Colonic mucosa (tissue), 4 donors: Measurements from ENCODE around the gene STK32C. TPM values are rescaled to one million over a fixed set of nuclear protein-coding genes. Genes with fewer than 3 reads are reported as not detected.

Source experiments
- DNase-seq: peaks from one replicate; pipeline ENCODE4 v3.0.0-alpha.2; 2020
- H3K27ac ChIP-seq: fragments of 200-600 bp; one replicate; pipeline ENCODE4 v1.8.0; 2021
- H3K27me3 ChIP-seq: fragments of 200-600 bp; one replicate; pipeline ENCODE4 v1.8.0; 2021
- H3K36me3 ChIP-seq: fragments of 200-600 bp; one replicate; pipeline ENCODE4 v1.8.0; 2021
- H3K4me1 ChIP-seq: fragments of 200-600 bp; one replicate; pipeline ENCODE4 v1.8.0; 2021; ENCODE audit warnings: mild to moderate bottlenecking
- H3K4me3 ChIP-seq: fragments of 200-600 bp; one replicate; pipeline ENCODE4 v1.8.0; 2021
- H3K9ac ChIP-seq, 2 donors: one replicate each; pipeline ENCODE4 v1.7.0; 2013; ENCODE audit warnings: control low read depth in 2 of 2, low read depth in 2 of 2, low read length in 2 of 2
- H3K9me3 ChIP-seq: fragments of 200-600 bp; one replicate; pipeline ENCODE4 v1.8.0; 2021
- CTCF ChIP-seq: fragments of 200-600 bp; IDR thresholded peaks from one replicate; pipeline ENCODE4 v1.8.0; 2022; ENCODE audit warnings: antibody characterized with exemption, mild to moderate bottlenecking
- intact Hi-C: fragments of 100-400 bp; cut with DNase I; formaldehyde crosslinking; loops from one replicate; pipeline ENCODE4 v1.14.1; 2022
- total RNA-seq, 2 donors: library from RNA; stranded (reverse); fragmentation: NEBNext Ultra II Directional in 1 of 2; extraction: Animal tissue kit (Norgen Biotek cat#: 25700) in 1 of 2; gene quantifications; one replicate each; pipeline ENCODE4 v1.2.1, GENCODE V29; 2021
- donor health status: healthy.
- donor health status: DM: no; HTN: no; CAD: no.
- donor health status: DM: no; HTN: no; CAD: no.

The STK32C gene
- total RNA-seq, 2 donors from 2014 or later = 9.2 to 14.5 TPM

GRCh38 chr10:132328106-132328505, 20.4 kb upstream of the STK32C start:
- Histone ChIP-seq H3K27ac (no peak overlapping the region), H3K27me3 (no peaks in the 10 kb centered on the region), H3K9ac (no peak overlapping the region), H3K4me1 (peaks cover 4% of the 10 kb centered on the region), H3K4me3 (no peak overlapping the region), H3K9me3 (no peaks in the 10 kb centered on the region), H3K36me3 (no peaks in the 10 kb centered on the region)
- DNase-seq = no peak
- intact Hi-C loops = no loop called here
- TF ChIP-seq CTCF = no peak

GRCh38 chr10:132326925-132327324, 19.2 kb upstream of the STK32C start:
- no peak overlapping the region for H3K9ac ChIP-seq
- peaks cover 4% of the 10 kb centered on the region for H3K4me1 ChIP-seq
- no peak for TF ChIP-seq CTCF
- no peak overlapping the region for H3K27ac ChIP-seq
- no peaks in the 10 kb centered on the region for H3K9me3 ChIP-seq
- no peaks in the 10 kb centered on the region for H3K36me3 ChIP-seq
- no peaks in the 10 kb centered on the region for H3K27me3 ChIP-seq
- DNase-seq = no peak
- intact Hi-C loops = no loop called here
- H3K4me3 ChIP-seq = no peak overlapping the region

GRCh38 chr10:132326344-132326889, 18.7 kb upstream of the STK32C start:
- intact Hi-C loops = no loop called here
- no peaks in the 10 kb centered on the region for H3K9me3 ChIP-seq
- H3K9ac ChIP-seq = no peak overlapping the region
- TF ChIP-seq CTCF = no peak
- no peaks in the 10 kb centered on the region for H3K27me3 ChIP-seq
- H3K4me3 ChIP-seq = no peak overlapping the region
- no peak overlapping the region for H3K27ac ChIP-seq
- peaks cover 4% of the 10 kb centered on the region for H3K4me1 ChIP-seq
- H3K36me3 ChIP-seq = no peaks in the 10 kb centered on the region
- no peak for DNase-seq

- H3K36me3 ChIP-seq = no peaks in the 10 kb centered on the region
- H3K27ac ChIP-seq = no peak overlapping the region
- no peak for TF ChIP-seq CTCF
- no peaks in the 10 kb centered on the region for H3K4me1 ChIP-seq
- no peak overlapping the region for H3K9ac ChIP-seq
- no peaks in the 10 kb centered on the region for H3K9me3 ChIP-seq
- DNase-seq = no peak
- intact Hi-C loops = no loop called here
- no peak overlapping the region for H3K4me3 ChIP-seq
- H3K27me3 ChIP-seq = no peaks in the 10 kb centered on the region
Measured at GRCh38 chr10:132324186-132324585, 16.4 kb upstream of the STK32C start.

- no peaks in the 10 kb centered on the region for H3K4me1 ChIP-seq
- no peak overlapping the region for H3K9ac ChIP-seq
- H3K4me3 ChIP-seq = no peak overlapping the region
- no peaks in the 10 kb centered on the region for H3K36me3 ChIP-seq
- H3K27ac ChIP-seq = no peak overlapping the region
- no peaks in the 10 kb centered on the region for H3K27me3 ChIP-seq
- no peaks in the 10 kb centered on the region for H3K9me3 ChIP-seq
- intact Hi-C loops = no loop called here
- DNase-seq = no peak
- TF ChIP-seq CTCF = no peak
Measured at GRCh38 chr10:132322586-132323048, 14.9 kb upstream of the STK32C start.
